K562 (cell line): Measurements from ENCODE around the gene SLC9A1. TPM values are rescaled to one million over a fixed set of nuclear protein-coding genes. Genes with fewer than 3 reads are reported as not detected.
A peak's percentile ranks its signal among the peaks of the same experiment; 100 is the strongest.

ENCODE experiments used
- ATAC-seq: fragments of 200-7000 bp; cut with Tn5 transposase; 3 replicates; pipeline ENCODE4 v1.9.1; 2020; ENCODE audit warnings: moderate library complexity
- BruUV-seq: library from RNA; stranded (reverse); fragments of 400-500 nt; replicated peaks from 2 replicates; lab custom pipeline; 2021; lab: Mats Ljungman, UMichigan
- CTCF ChIA-PET: fragments of 300-600 bp; formaldehyde crosslinking; extraction: SDS; loops from one replicate; lab custom pipeline; 2021; ENCODE audit warnings: low intra/inter-chr PET ratio; lab: Yijun Ruan, JAX
- POLR2A ChIA-PET: fragments of 300-600, 350-650 bp; sonication (Branson Sonifier 250); formaldehyde crosslinking; extraction: SDS; loops from one replicate; lab custom pipeline; 2021; ENCODE audit warnings: antibody characterized with exemption, inconsistent platforms; lab: Yijun Ruan, JAX
- DNase-seq, 4 experiments: peaks; one replicate each; pipeline versions ENCODE4 v3.0.0 to v3.0.0-alpha.2; 2011 to 2018; ENCODE audit warnings: low spot score in 3 of 4, mixed read lengths in 3 of 4; ENCODE audit errors: extremely low read depth in 1 of 4
- FAIRE-seq: peaks from 2 replicates; lab custom pipeline; 2011; peaks lifted over from hg19 to GRCh38; lab: Jason Lieb, UNC
- H2AFZ ChIP-seq: 2 replicates; pipeline ENCODE4 v1.6.0; 2011; ENCODE audit warnings: low read depth, low read length, control low read depth, inconsistent platforms
- H3K27ac ChIP-seq: fragments of 200-600 bp; 3 replicates; pipeline ENCODE4 v1.8.0; 2011; ENCODE audit warnings: low read depth, mild to moderate bottlenecking, control low read depth, inconsistent platforms, low read length, moderate library complexity, mixed read lengths; ENCODE audit errors: extremely low read depth
- H3K27me3 ChIP-seq, 2 experiments: fragments of 300-600 bp in 1 of 2; 2 replicates in 1 of 2; 3 replicates in 1 of 2; pipeline versions ENCODE4 v1.6.0 to v1.8.0; 2011; ENCODE audit warnings: inconsistent platforms in 2 of 2, low read length in 2 of 2, mild to moderate bottlenecking in 1 of 2, mixed read lengths in 1 of 2, moderate library complexity in 1 of 2; ENCODE audit not compliant: control insufficient read depth in 2 of 2, insufficient read depth in 2 of 2
- H3K36me3 ChIP-seq: fragments of 300-600 bp; 3 replicates; pipeline ENCODE4 v1.8.0; 2011; ENCODE audit warnings: mild to moderate bottlenecking, low read length, inconsistent platforms; ENCODE audit not compliant: control insufficient read depth, insufficient read depth
- H3K4me1 ChIP-seq, 2 experiments: fragments of 200-600 bp in 1 of 2; replicated peaks in 1 of 2; 2 replicates in 1 of 2; 3 replicates in 1 of 2; pipeline versions ENCODE4 v1.5.1 to v1.8.0; 2011; ENCODE audit warnings: inconsistent platforms in 2 of 2, low read length in 2 of 2, mild to moderate bottlenecking in 1 of 2, mixed read lengths in 1 of 2, moderate library complexity in 1 of 2; ENCODE audit not compliant: control insufficient read depth in 2 of 2, insufficient read depth in 2 of 2
- H3K4me2 ChIP-seq: 2 replicates; pipeline ENCODE4 v1.6.1; 2011; ENCODE audit warnings: low read length, control low read depth, inconsistent platforms, mixed read lengths; ENCODE audit not compliant: insufficient read depth
- H3K4me3 ChIP-seq: fragments of 200-600 bp; sonication (generic), shearing (Covaris generic); 2 replicates; pipeline ENCODE4 v1.5.1; 2016; ENCODE audit warnings: control low read depth, inconsistent platforms
- H3K79me2 ChIP-seq: fragments of 200-600 bp; 3 replicates; pipeline ENCODE4 v1.8.0; 2011; ENCODE audit warnings: low read length, inconsistent platforms; ENCODE audit not compliant: control insufficient read depth, insufficient read depth
- H3K9ac ChIP-seq, 2 experiments: 2 replicates each; pipeline versions ENCODE4 v1.6.0 to v1.6.1; 2011; ENCODE audit warnings: low read depth in 2 of 2, low read length in 2 of 2, control low read depth in 1 of 2, inconsistent platforms in 1 of 2, mild to moderate bottlenecking in 1 of 2, mixed read lengths in 1 of 2; ENCODE audit not compliant: insufficient read depth in 1 of 2
- H3K9me1 ChIP-seq: one replicate; pipeline ENCODE4 v1.6.0; 2011; ENCODE audit warnings: inconsistent platforms, mild to moderate bottlenecking, low read length, moderate library complexity; ENCODE audit not compliant: control insufficient read depth, insufficient read depth
- H3K9me3 ChIP-seq: replicated peaks from 2 replicates; pipeline ENCODE4 v1.5.1; 2011; ENCODE audit warnings: low read depth, low read length, inconsistent platforms; ENCODE audit not compliant: control insufficient read depth, insufficient read depth
- H4K20me1 ChIP-seq: replicated peaks from 2 replicates; pipeline ENCODE4 v1.6.1; 2011; ENCODE audit warnings: low read length, inconsistent platforms, mixed read lengths; ENCODE audit not compliant: control insufficient read depth, insufficient read depth
- ARNT ChIP-seq, 2 experiments: fragments of 450-650 bp; IDR thresholded peaks; 2 replicates each; pipeline ENCODE4 v1.6.1; 2016; ENCODE audit warnings: mild to moderate bottlenecking in 1 of 2
- ESRRB ChIP-seq: fragments of 250-450 bp; sonication (Bioruptor Pico); IDR thresholded peaks from 2 replicates; pipeline ENCODE4 v1.5.0; 2020; ENCODE audit warnings: mild to moderate bottlenecking, moderate library complexity, borderline replicate concordance
- FOXA3 ChIP-seq, 2 experiments: fragments of 450-650 bp in 1 of 2; sonication (generic) in 1 of 2; formaldehyde crosslinking; IDR thresholded peaks in 1 of 2; conservative IDR thresholded peaks in 1 of 2; 2 replicates each; pipeline versions ENCODE4 v1.4.0 to v1.8.0; 2020 to 2022; ENCODE audit warnings: mild to moderate bottlenecking in 2 of 2, missing genetic modification reagents in 1 of 2
- FOXK2 ChIP-seq, 2 experiments: fragments of 450-650 bp; IDR thresholded peaks in 1 of 2; conservative IDR thresholded peaks in 1 of 2; 2 replicates each; pipeline ENCODE4 v1.6.1; 2016; ENCODE audit warnings: low read depth in 2 of 2, mild to moderate bottlenecking in 1 of 2
- HINFP ChIP-seq: fragments of 450-650 bp; conservative IDR thresholded peaks from 2 replicates; pipeline ENCODE4 v1.6.1; 2016; ENCODE audit warnings: missing genetic modification characterization, low read depth, mild to moderate bottlenecking, control low read depth, missing compliant biosample characterization
- SMAD4 ChIP-seq: fragments of 250-450 bp; sonication (Bioruptor Pico); conservative IDR thresholded peaks from 2 replicates; pipeline ENCODE4 v1.8.0; 2021; ENCODE audit warnings: inconsistent platforms, mild to moderate bottlenecking, moderate library complexity
- SRSF9 ChIP-seq: fragments of 200-400 bp; formaldehyde crosslinking; IDR thresholded peaks from 2 replicates; pipeline ENCODE4 v1.6.1; 2017; ENCODE audit warnings: low read depth, low read length, borderline replicate concordance
- YBX1 ChIP-seq: fragments of 450-650 bp; IDR thresholded peaks from 2 replicates; pipeline ENCODE4 v1.7.1; 2016; ENCODE audit warnings: mild to moderate bottlenecking
- ZC3H8 ChIP-seq: fragments of 450-650 bp; IDR thresholded peaks from 2 replicates; pipeline ENCODE4 v1.6.1; 2017
- ZNF184 ChIP-seq: sonication (generic); formaldehyde crosslinking; IDR thresholded peaks from 2 replicates; pipeline ENCODE4 v1.5.0; 2020; ENCODE audit warnings: missing genetic modification reagents
- ZNF589 ChIP-seq: fragments of 200-800 bp; sonication (Bioruptor generic); IDR thresholded peaks from 2 replicates; pipeline ENCODE4 v1.6.1; 2016; ENCODE audit warnings: low read depth, missing genetic modification characterization, missing compliant biosample characterization
- ZNF785 ChIP-seq: fragments of 250-450 bp; sonication (Bioruptor Pico); IDR thresholded peaks from 2 replicates; pipeline ENCODE4 v1.4.0; 2020; ENCODE audit warnings: mild to moderate bottlenecking
- WGBS: fragments of 100-300 bp; shearing (Covaris generic); methylation state at CpG from one replicate; pipeline ENCODE4 v1.1.6; 2016; ENCODE audit warnings: low coverage, mixed read lengths; ENCODE audit not compliant: insufficient coverage; ENCODE audit errors: missing lambda C conversion rate; 5-methylcytosine and 5-hydroxymethylcytosine counted together
- in situ Hi-C: fragments of 300-500 bp; cut with MboI; formaldehyde crosslinking; loops from 4 replicates; pipeline ENCODE4 v1.15.0; 2018; ENCODE audit warnings: inconsistent platforms, mixed read lengths
- intact Hi-C: fragments of 100-400 bp; cut with micrococcal nuclease; formaldehyde crosslinking; loops from 2 replicates; pipeline ENCODE4 v1.14.2; 2022
- polyA plus RNA-seq, 8 experiments: library from polyadenylated mRNA; depleted of rRNA in 4 of 8; stranded (reverse) in 5 of 8; unstranded in 3 of 8; fragments of >200 nt; fragmentation: Nextera tagmentation in 2 of 8; fragmentation: Illumina TruSeq in 1 of 8; extraction: Ambion mirVana in 2 of 8; extraction: Trizol in 1 of 8; gene quantifications; 2 replicates each; pipeline versions ENCODE4 v1.2.1 to v1.2.3, GENCODE V29; 2011 to 2014; ENCODE audit warnings: inconsistent platforms in 1 of 8, missing spikeins in 1 of 8
- total RNA-seq, 7 experiments: library from RNA; depleted of rRNA in 6 of 7; stranded (reverse); fragments of >200 nt in 6 of 7; fragmentation: Illumina TruSeq in 2 of 7; extraction: Trizol in 2 of 7; gene quantifications; 2 replicates each; pipeline versions ENCODE4 v1.2.1 to v1.2.3, GENCODE V29; 2011 to 2021; ENCODE audit warnings: low replicate concordance in 1 of 7
- TF ChIP-seq, protein P1 (sequence below): fragments of 250-450 bp; sonication (Bioruptor Pico); IDR thresholded peaks from 2 replicates; pipeline ENCODE4 v1.5.0; 2021
- TF ChIP-seq, protein P2 (sequence below): fragments of 200-400 bp; formaldehyde crosslinking; IDR thresholded peaks from 2 replicates; pipeline ENCODE4 v1.6.1; 2017; ENCODE audit warnings: mild to moderate bottlenecking, low read depth, low read length, moderate library complexity

The SLC9A1 gene
- total and polyA plus RNA-seq, 9 of the 15 experiments (the other 6 are each of a cell fraction or from before 2014, with no cell fraction given), result 0.59 to 14.4 (median 2.0) TPM

DNA sequence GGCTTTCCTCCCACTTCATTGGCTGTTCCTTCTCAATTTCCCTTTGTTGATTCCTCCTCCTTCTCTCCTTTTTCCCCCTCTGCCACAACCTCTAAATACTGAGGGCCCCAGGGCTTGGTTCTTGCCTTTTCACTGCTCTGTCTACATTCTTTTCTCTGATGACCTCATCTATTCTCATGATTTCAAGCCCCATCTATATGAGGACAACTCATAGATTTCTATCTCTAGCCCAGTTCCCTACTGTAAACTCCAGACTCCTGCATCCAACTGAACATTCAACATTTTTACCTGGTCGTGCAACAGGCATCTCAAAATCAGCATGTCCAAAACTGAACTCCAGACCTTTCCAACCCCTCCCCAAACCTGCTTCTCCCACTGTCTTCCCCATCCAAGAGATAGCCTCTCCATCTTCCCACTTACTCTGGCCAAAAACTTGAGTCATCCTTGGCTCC is 11.5 kb upstream of the SLC9A1 start (continued):
- TF ChIP-seq, protein P1, sequence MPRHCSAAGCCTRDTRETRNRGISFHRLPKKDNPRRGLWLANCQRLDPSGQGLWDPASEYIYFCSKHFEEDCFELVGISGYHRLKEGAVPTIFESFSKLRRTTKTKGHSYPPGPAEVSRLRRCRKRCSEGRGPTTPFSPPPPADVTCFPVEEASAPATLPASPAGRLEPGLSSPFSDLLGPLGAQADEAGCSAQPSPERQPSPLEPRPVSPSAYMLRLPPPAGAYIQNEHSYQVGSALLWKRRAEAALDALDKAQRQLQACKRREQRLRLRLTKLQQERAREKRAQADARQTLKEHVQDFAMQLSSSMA, result no peak
- TF ChIP-seq HINFP (tag) (peak; percentile 53; the same call in 1 of the 2 replicates), ZNF589 (CRISPR knock-in tag) (no peak), ZC3H8 (no peak), FOXK2 (conservative IDR thresholded peaks at IDR 0.05 in 1 of 2, IDR thresholded peaks at IDR 0.05 in 1 of 2; ENCODE audit: low read depth in 2 of 2) (0 out of 4 replicates have a peak, but pooled peaks of 1 of the 2 experiments have one; percentile 11), ARNT (IDR thresholded peaks at IDR 0.05) (no peak), ZNF785 (no peak), FOXA3 (CRISPR knock-in tag; conservative IDR thresholded peaks at IDR 0.05 in 1 of 2, IDR thresholded peaks at IDR 0.05 in 1 of 2) (no peak)
- TF ChIP-seq, all 486 proteins: peak for 26

- Histone ChIP-seq H3K4me2 (no peak overlapping the region), H3K4me3 (no peak overlapping the region), H3K36me3 (no peaks in the 10 kb centered on the region), H3K9me3 (no peaks in the 10 kb centered on the region), H3K9me1 (no peaks in the 10 kb centered on the region), H4K20me1 (no peaks in the 10 kb centered on the region)
- POLR2A ChIA-PET, result interaction anchor here (1.4 to 3.0 kb wide), 3 partner anchors 8 to 14 kb away, joined by 6 to 23 read pairs (median 17); partner anchors contain the start of gene SLC9A1
- CTCF ChIA-PET, result interaction anchor here (0.6 kb wide), 1 partner anchor 13 kb away, joined by 3 read pairs; no protein-coding TSS in a partner anchor
- WGBS, result 35% methylated on average over 2 of the region's 6 CpGs
- no peak for ATAC-seq
- DNase-seq, result no peak
- intact Hi-C loops, result no loop called here
- TF ChIP-seq ZNF184 (CRISPR knock-in tag) (no peak), ESRRB (no peak), SMAD4 (no peak), SRSF9 (no peak), YBX1 (no peak)
- TF ChIP-seq, protein P2, sequence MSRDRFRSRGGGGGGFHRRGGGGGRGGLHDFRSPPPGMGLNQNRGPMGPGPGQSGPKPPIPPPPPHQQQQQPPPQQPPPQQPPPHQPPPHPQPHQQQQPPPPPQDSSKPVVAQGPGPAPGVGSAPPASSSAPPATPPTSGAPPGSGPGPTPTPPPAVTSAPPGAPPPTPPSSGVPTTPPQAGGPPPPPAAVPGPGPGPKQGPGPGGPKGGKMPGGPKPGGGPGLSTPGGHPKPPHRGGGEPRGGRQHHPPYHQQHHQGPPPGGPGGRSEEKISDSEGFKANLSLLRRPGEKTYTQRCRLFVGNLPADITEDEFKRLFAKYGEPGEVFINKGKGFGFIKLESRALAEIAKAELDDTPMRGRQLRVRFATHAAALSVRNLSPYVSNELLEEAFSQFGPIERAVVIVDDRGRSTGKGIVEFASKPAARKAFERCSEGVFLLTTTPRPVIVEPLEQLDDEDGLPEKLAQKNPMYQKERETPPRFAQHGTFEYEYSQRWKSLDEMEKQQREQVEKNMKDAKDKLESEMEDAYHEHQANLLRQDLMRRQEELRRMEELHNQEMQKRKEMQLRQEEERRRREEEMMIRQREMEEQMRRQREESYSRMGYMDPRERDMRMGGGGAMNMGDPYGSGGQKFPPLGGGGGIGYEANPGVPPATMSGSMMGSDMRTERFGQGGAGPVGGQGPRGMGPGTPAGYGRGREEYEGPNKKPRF, result no peak
- TF ChIP-seq, all 486 proteins: peak for 0
- in situ Hi-C loops, result no loop called here
- H3K4me1 ChIP-seq, result peaks cover 6 to 14% of the 10 kb centered on the region in 2 experiments; a peak in 3 of 5 replicates
- no peak overlapping the region for H3K27ac ChIP-seq
- no peaks in the 10 kb centered on the region for H3K79me2 ChIP-seq
- H3K9ac ChIP-seq, result no peak overlapping the region
- no peaks in the 10 kb centered on the region for H3K27me3 ChIP-seq
- no peak for FAIRE-seq
- no peak overlapping the region for H2AFZ ChIP-seq
- no TSS peak for BruUV-seq
Measured at GRCh38 chr1:27163093-27163492, 8.2 kb upstream of the SLC9A1 start.
